COLO829 (cell line): ENCODE data around the gene NCOA7.
A peak's percentile ranks its signal among the peaks of the same experiment; 100 is the strongest.
"Not testable (repeated sequence)": the region's sequence is repeated elsewhere in the genome, so short reads cannot be mapped to it uniquely, and the experiment has no call there.

Experiments used
- DNase-seq: peaks from one replicate; pipeline ENCODE4 v3.0.0; 2012; ENCODE audit warnings: low spot score

The NCOA7 gene

GRCh38 chr6:125754566-125754965 is 36.2 kb upstream of the NCOA7 start:
- DNase-seq, result no peak

DNA sequence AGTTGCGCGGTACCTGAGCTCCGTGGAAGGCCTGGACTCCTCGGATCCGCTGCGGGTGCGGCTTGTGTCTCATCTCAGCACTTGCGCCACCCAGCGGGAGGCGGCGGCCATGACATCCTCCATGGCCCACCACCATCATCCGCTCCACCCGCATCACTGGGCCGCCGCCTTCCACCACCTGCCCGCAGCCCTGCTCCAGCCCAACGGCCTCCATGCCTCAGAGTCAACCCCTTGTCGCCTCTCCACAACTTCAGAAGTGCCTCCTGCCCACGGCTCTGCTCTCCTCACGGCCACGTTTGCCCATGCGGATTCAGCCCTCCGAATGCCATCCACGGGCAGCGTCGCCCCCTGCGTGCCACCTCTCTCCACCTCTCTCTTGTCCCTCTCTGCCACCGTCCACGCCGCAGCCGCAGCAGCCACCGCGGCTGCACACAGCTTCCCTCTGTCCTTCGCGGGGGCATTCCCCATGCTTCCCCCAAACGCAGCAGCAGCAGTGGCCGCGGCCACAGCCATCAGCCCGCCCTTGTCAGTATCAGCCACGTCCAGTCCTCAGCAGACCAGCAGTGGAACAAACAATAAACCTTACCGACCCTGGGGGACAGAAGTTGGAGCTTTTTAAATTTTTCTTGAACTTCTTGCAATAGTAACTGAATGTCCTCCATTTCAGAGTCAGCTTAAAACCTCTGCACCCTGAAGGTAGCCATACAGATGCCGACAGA is 31.4 kb upstream of the NCOA7 start:
- no peak for DNase-seq

DNA sequence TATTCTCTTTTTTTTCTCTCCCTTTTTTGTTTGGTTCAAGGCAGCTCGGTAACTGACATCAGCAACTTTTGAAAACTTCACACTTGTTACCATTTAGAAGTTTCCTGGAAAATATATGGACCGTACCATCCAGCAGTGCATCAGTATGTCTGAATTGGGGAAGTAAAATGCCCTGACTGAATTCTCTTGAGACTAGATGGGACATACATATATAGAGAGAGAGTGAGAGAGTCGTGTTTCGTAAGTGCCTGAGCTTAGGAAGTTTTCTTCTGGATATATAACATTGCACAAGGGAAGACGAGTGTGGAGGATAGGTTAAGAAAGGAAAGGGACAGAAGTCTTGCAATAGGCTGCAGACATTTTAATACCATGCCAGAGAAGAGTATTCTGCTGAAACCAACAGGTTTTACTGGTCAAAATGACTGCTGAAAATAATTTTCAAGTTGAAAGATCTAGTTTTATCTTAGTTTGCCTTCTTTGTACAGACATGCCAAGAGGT is 30.8 kb upstream of the NCOA7 start:
- no peak for DNase-seq

DNA sequence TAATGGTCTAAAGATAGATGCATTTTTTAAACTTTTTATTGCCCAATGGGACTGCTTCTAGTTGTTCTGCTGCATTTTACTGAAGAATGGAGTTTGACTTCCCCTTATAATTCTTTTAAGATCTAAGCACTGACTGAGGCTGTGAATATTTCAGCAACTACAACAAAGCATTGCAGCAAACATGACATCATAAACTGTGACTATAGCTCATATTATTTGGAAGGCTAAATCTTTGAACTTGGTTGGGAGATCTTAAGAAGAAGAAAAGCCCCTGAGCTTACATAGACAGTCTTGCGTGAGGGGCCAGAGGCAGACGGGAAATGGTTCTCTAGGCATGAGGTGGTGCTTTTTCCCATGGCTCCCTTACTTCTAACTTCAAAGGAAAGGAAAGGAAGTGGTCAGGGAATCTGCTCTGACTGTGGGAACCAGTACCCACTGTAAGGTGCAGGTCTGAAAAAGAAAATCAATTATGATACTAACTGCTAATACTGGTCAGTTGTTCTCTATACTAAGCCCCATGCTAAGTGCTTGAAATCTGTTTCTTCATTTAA is 26.6 kb upstream of the NCOA7 start:
- DNase-seq, result no peak

GRCh38 chr6:125765944-125766343 is 24.8 kb upstream of the NCOA7 start:
- DNase-seq, result no peak

GRCh38 chr6:125766641-125767040 is 24.1 kb upstream of the NCOA7 start:
- no peak for DNase-seq

- no peak for DNase-seq
Measured at GRCh38 chr6:125769147-125769783, 21.5 kb upstream of the NCOA7 start.

DNA sequence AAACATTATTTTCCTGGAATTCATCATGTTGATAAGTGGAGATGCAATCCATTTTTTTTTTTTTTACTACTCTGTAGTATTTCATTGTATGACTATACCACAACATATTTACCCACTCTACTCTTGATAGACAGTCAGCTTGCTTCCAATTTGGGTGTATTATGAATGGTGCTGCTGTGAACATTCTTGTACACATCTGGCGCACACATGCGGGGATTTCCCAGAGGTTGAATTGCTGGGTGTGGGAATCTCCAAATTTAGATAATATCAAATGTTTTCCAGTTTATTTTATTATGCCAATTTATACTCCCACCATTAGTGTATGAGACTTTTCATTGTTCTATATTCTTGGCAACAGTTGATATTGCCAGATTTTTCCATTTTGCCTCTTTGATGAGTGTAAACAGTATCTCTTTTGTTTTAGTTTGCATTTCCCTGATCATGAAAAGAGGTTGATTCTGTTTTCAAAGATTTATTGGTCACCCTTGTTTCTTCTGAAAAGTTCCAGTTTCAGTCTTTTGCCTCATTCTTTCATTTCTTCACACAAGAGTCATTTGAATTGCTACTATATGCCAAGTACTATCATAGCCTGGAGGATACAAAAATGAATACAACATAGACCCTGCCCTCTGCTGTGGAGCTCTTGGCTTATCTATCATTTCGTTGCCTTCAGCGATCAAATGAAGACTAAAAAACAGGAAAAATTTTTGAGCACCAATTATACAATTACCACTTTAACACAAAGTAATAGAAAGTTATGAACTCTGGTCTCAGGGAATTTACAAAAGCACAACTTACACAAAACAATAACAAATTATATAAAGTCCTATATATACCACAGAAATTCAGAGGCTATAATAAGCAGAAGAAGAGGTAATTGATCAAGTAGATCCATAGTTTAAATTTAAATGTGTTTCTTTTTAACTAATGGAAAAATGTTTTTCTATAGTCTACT is 17.1 kb upstream of the NCOA7 start:
- DNase-seq, result no peak

- not testable (repeated sequence) for DNase-seq
Measured at GRCh38 chr6:125776107-125776826, 14.5 kb upstream of the NCOA7 start.

- DNase-seq, result peak; percentile 91
Measured at GRCh38 chr6:125779924-125780539, 10.7 kb upstream of the NCOA7 start.

DNA sequence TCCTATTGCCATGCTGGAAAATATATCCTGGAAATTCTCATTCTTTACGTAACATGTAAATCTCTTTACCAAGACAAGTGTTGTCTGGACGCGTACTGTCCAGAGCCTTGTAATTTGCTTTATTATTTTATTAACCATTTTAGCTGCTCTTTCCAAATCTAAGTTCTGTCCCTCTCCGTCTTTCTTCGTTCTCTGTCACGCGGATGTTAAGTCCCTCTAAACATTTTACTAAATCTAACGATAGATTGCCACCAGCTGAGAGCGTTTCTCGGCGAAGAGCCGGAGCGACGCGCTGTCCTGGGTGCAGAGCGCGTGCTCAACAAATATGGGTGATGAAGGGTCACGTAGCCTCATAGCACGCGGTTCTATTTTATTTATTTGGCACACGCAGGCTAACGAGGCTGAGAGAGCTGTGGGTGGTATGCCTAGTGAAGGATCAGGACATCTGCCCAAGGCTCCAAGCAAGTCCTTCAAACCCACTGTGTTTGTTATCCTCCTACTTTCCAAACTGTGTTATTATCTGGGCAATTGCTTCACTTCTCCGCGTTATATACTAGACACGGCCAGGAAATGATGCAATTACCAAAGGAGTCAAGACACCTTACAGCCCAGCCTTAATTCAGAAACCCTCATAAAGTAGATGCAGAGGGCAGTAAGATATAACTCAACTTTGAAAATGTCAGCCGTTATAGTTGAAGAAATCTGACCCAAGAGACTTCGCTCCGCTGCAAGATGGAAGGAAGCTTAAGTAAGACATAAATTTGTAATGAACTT is 10.0 kb upstream of the NCOA7 start:
- DNase-seq, result no peak

DNA sequence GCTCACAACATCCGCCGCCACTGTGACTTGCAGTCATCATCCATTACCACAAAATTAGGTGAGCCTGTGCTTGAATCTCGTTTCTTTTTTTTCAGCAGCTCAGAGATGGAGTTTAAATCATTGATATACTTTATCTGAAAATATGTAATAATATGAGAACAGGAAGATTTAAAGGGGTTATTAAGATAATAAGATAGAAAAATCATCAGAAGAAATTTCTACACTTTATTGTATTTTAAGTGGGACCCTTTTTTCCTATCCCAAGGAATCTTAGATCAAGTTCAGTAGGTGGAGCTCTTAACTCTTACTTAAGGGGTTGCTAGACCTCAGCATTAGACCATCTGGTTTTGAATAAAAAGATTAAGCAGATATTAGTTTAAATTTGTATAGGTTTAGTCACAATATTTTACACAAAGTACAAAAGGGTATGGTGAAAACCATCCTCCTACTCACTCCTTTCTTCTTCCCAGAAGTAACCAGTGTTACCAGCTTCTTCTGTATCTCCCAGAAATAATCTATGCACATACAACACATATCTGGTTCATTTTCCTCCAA is 9.4 kb upstream of the NCOA7 start:
- no peak for DNase-seq

GRCh38 chr6:125784365-125784764 is 6.4 kb upstream of the NCOA7 start:
- DNase-seq, result no peak

GRCh38 chr6:125787791-125788190 is 3.0 kb upstream of the NCOA7 start:
- DNase-seq, result no peak

DNA sequence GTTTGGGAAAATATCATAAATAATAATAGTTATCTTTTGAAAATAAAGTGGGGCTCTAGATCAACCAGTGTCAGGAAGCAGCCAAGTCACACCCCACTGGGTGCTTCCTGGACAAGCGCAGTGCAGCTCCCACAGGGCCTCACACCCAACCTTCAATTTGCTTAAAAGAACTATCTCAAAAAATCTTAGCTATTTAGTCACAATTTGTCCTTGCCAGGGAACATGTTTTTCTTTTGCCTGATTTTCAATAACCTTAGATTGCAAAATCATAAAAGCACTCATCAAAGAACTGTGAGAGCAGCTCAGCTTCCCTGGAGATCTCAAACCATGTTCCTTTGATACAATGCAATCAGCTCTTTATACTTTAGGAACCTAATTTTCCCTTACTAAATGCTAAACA is 1.6 kb upstream of the NCOA7 start:
- DNase-seq, result no peak

DNA sequence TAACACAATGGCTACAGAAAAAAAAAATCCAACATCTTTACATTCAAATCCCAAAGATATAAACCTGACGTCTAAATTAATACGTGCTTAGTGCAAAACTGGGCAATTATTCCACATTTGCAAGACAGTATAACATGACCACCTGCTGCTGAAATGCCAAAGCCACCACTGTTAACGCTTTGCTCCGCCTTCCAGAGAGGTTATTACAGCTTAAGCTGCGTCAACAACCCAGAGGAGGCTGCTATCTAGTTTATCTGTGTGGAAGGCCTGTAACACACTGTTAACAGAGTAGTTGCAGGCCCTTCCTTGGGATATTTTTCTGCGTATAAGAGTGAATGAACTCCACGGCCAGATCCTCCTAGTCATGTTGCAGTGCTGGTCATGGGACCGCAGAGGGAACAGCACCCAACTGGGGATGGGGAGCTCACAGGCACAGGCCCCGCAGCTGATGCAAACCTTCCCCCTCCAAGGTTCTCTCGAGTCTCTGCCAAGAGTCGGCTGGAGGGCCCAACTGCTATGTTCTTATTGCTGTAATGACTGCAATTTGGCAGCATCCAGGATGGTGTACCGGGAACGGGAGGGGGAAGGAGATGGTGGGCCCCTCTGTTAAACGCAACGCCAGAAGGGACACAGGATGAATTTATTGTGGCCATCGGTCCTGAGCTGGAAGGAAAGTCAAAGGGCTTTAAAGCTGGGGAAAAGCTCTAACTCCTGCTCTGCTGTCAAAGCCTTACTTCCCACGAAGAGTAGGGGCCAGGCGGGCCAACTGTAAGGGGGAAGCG is 993 bp upstream of the NCOA7 start:
- DNase-seq, result no peak

GRCh38 chr6:125791151-125791819 is 525 bp downstream of the NCOA7 start:
- peak; percentile 58 for DNase-seq

DNA sequence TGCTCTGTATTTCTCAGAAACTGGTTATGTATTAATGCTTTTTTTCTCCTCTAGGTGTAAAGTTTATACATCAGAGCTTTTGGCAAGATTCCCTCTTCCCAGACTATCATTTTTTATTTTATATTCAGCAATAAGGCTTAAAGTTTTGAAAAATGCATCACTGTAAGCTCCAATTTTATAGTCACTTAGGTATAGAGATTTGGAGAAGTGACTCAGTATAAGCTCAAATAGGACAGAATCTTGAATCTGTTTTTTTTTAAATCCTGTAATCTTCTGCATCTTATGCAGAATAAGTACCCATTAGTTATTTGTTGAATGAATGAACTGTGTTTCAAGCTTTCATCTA is 1.0 kb downstream of the NCOA7 start:
- no peak for DNase-seq

DNA sequence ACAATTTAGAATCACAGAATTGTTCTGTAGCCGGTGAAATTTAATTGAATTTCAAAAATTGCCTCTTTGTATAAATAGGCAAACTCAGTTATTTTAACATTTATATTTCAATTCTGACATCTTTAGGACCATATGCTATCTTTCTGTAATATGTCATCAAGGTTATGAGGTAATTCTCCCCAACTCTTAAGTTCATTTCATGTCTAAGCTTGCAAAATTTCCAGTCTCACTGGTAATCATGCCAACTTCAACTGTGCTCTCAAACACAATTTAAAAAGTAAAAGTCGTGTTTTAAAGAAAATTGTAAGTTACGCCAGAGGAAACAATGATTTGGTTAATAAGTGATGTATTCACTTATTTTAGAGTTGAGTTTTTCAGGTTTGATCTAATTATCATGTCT is 1.4 kb downstream of the NCOA7 start:
- no peak for DNase-seq
